CD8-positive, alpha-beta memory T cell (primary cell): ENCODE measurements around the gene TMEM217. TPM values are rescaled to one million over a fixed set of nuclear protein-coding genes. Genes with fewer than 3 reads are reported as not detected.
A peak's percentile ranks its signal among the peaks of the same experiment; 100 is the strongest.

Experiments used
- CTCF ChIA-PET: fragments of 350-600 bp; sonication (Branson Sonifier 250); formaldehyde crosslinking; loops from one replicate; lab custom pipeline; 2021; ENCODE audit warnings: antibody characterized with exemption; lab: Charles Lee
- POLR2A ChIA-PET: fragments of 350-600 bp; sonication (Branson Sonifier 250); formaldehyde crosslinking; loops from one replicate; lab custom pipeline; 2021; ENCODE audit warnings: antibody characterized with exemption; lab: Charles Lee
- DNase-seq, 5 donors: peaks; one replicate each; pipeline versions ENCODE4 v3.0.0 to v3.0.0-alpha.2; 2020 to 2022; ENCODE audit warnings: mixed read lengths in 1 of 5
- H3K27ac ChIP-seq: one replicate; pipeline ENCODE4 v1.7.0; 2013; ENCODE audit warnings: low read depth, mild to moderate bottlenecking, low read length, moderate library complexity
- H3K27me3 ChIP-seq: 2 replicates; pipeline ENCODE4 v1.7.0; 2013; ENCODE audit warnings: low read length, mild to moderate bottlenecking; ENCODE audit not compliant: insufficient read depth, poor library complexity, severe bottlenecking
- H3K36me3 ChIP-seq: 2 replicates; pipeline ENCODE4 v1.7.0; 2013; ENCODE audit warnings: mild to moderate bottlenecking, low read length, moderate library complexity; ENCODE audit not compliant: insufficient read depth
- H3K4me1 ChIP-seq: 2 replicates; pipeline ENCODE4 v1.7.0; 2013; ENCODE audit warnings: mild to moderate bottlenecking, low read length, moderate library complexity; ENCODE audit not compliant: insufficient read depth
- H3K4me3 ChIP-seq: 2 replicates; pipeline ENCODE4 v1.7.0; 2013; ENCODE audit warnings: mild to moderate bottlenecking, low read length
- H3K9me3 ChIP-seq: 2 replicates; pipeline ENCODE4 v1.7.0; 2013; ENCODE audit warnings: mild to moderate bottlenecking, low read length
- H3K27ac Mint-ChIP-seq, 8 donors: one replicate each; pipeline ENCODE4 v1.8.0; 2020 to 2021; ENCODE audit warnings: mixed read lengths in 8 of 8, mild to moderate bottlenecking in 6 of 8, inconsistent platforms in 3 of 8, moderate library complexity in 3 of 8
- H3K27me3 Mint-ChIP-seq, 2 donors: one replicate each; pipeline ENCODE4 v1.8.0; 2020 to 2021; ENCODE audit warnings: mixed read lengths in 2 of 2, mild to moderate bottlenecking in 1 of 2, moderate library complexity in 1 of 2
- H3K36me3 Mint-ChIP-seq, 3 donors: one replicate each; pipeline ENCODE4 v1.8.0; 2020 to 2021; ENCODE audit warnings: mixed read lengths in 3 of 3, inconsistent platforms in 1 of 3, mild to moderate bottlenecking in 1 of 3
- H3K4me1 Mint-ChIP-seq, 3 donors: one replicate each; pipeline ENCODE4 v1.8.0; 2020 to 2021; ENCODE audit warnings: mixed read lengths in 3 of 3, inconsistent platforms in 1 of 3, mild to moderate bottlenecking in 1 of 3
- H3K4me3 Mint-ChIP-seq, 7 donors: one replicate each; pipeline ENCODE4 v1.8.0; 2020 to 2021; ENCODE audit warnings: mixed read lengths in 7 of 7, mild to moderate bottlenecking in 6 of 7, moderate library complexity in 4 of 7, inconsistent platforms in 2 of 7
- H3K9me3 Mint-ChIP-seq, 5 donors: one replicate each; pipeline ENCODE4 v1.8.0; 2020 to 2022; ENCODE audit warnings: mixed read lengths in 5 of 5, mild to moderate bottlenecking in 3 of 5, moderate library complexity in 2 of 5, inconsistent platforms in 1 of 5
- polyA plus RNA-seq: library from polyadenylated mRNA; unstranded; fragments of 300-500 nt; fragmentation: Illumina TruSeq; gene quantifications from one replicate; pipeline ENCODE4 v1.2.3, GENCODE V29; 2021
- total RNA-seq, 2 experiments: library from RNA; stranded (reverse); gene quantifications; one replicate each; pipeline ENCODE4 v1.2.3, GENCODE V29; 2021

Gene TMEM217
- total and polyA plus RNA-seq, 3 experiments from 2014 or later = 0.44 to 6.6 (median 4.2) TPM

- Histone ChIP-seq H3K4me1 (peaks cover 62% of the 10 kb centered on the region), H3K36me3 (peaks cover 48% of the 10 kb centered on the region), H3K9me3 (no peaks in the 10 kb centered on the region), H3K27me3 (no peaks in the 10 kb centered on the region), H3K4me3 (peak overlapping the region; percentile 68), H3K27ac (peak overlapping the region; percentile 89)
- H3K4me1 Mint-ChIP-seq = peaks cover 65 to 71% (median 67%) of the 10 kb centered on the region in 3 donors
- CTCF ChIA-PET = interaction anchor here (1.6 to 16.9 kb wide), 5 partner anchors 8 to 152 kb away, joined by 3 to 461 read pairs (median 216); no protein-coding TSS in a partner anchor
- peak overlapping the region; percentile 82 to 98 (median 94) for H3K27ac Mint-ChIP-seq
- peak overlapping the region; percentile 90 to 99 (median 94) for H3K4me3 Mint-ChIP-seq
- H3K27me3 Mint-ChIP-seq = no peaks in the 10 kb centered on the region
- peaks cover 43 to 60% (median 51%) of the 10 kb centered on the region in 3 donors for H3K36me3 Mint-ChIP-seq
- peaks cover 0 to 2% (median 0%) of the 10 kb centered on the region in 5 donors for H3K9me3 Mint-ChIP-seq
- POLR2A ChIA-PET = interaction anchor here (0.8 to 1.4 kb wide), 3 partner anchors 11 to 146 kb away, joined by 4 to 6 read pairs (median 5); no protein-coding TSS in a partner anchor
- DNase-seq = no peak
Observed at GRCh38 chr6:37175332-37176267, 82.3 kb downstream of the TMEM217 start.

GRCh38 chr6:37174515-37175331 is 83.2 kb downstream of the TMEM217 start:
- DNase-seq = no peak
- Mint-ChIP-seq H3K4me3 (peak overlapping the region; percentile 90 to 99 (median 94)), H3K27me3 (no peaks in the 10 kb centered on the region), H3K27ac (peak overlapping the region; percentile 82 to 98 (median 94)), H3K9me3 (peaks cover 0 to 2% (median 0%) of the 10 kb centered on the region in 5 donors), H3K36me3 (peaks cover 43 to 60% (median 51%) of the 10 kb centered on the region in 3 donors), H3K4me1 (peaks cover 59 to 63% (median 60%) of the 10 kb centered on the region in 3 donors)
- Histone ChIP-seq H3K27ac (peak overlapping the region; percentile 89), H3K4me3 (peak overlapping the region; percentile 68), H3K36me3 (peaks cover 48% of the 10 kb centered on the region), H3K27me3 (no peaks in the 10 kb centered on the region), H3K4me1 (peaks cover 53% of the 10 kb centered on the region), H3K9me3 (no peaks in the 10 kb centered on the region)
- CTCF ChIA-PET = interaction anchor here (1.6 to 16.9 kb wide), 5 partner anchors 9 to 151 kb away, joined by 3 to 461 read pairs (median 216); no protein-coding TSS in a partner anchor
- POLR2A ChIA-PET = interaction anchor here (0.8 to 1.3 kb wide), 2 partner anchors 12 to 145 kb away, joined by 4 to 6 read pairs; no protein-coding TSS in a partner anchor

GRCh38 chr6:37174196-37174514 is 83.8 kb downstream of the TMEM217 start:
- Mint-ChIP-seq H3K27ac (peak overlapping the region; percentile 82 to 98 (median 93)), H3K36me3 (peaks cover 43 to 63% (median 51%) of the 10 kb centered on the region in 3 donors), H3K4me1 (peaks cover 60 to 65% (median 63%) of the 10 kb centered on the region in 3 donors), H3K27me3 (peaks cover 0 to 3% of the 10 kb centered on the region in 2 donors), H3K4me3 (peak overlapping the region; percentile 90 to 99 (median 94)), H3K9me3 (peaks cover 0 to 2% (median 0%) of the 10 kb centered on the region in 5 donors)
- Histone ChIP-seq H3K27ac (peak overlapping the region; percentile 89), H3K4me3 (peak overlapping the region; percentile 68), H3K9me3 (no peaks in the 10 kb centered on the region), H3K27me3 (no peaks in the 10 kb centered on the region), H3K4me1 (peaks cover 52% of the 10 kb centered on the region), H3K36me3 (peaks cover 48% of the 10 kb centered on the region)
- no peak for DNase-seq
- ChIA-PET POLR2A (interaction anchor here (1.0 to 3.8 kb wide), 4 partner anchors 8 to 299 kb away, joined by 4 to 38 read pairs (median 6); partner anchors contain the start of gene PPIL1), CTCF (interaction anchor here (2.7 to 16.9 kb wide), 5 partner anchors 13 to 150 kb away, joined by 11 to 461 read pairs (median 216); no protein-coding TSS in a partner anchor)

GRCh38 chr6:37173493-37174195 is 84.3 kb downstream of the TMEM217 start:
- Histone ChIP-seq H3K27ac (peak overlapping the region; percentile 89), H3K36me3 (peaks cover 48% of the 10 kb centered on the region), H3K4me3 (peak overlapping the region; percentile 68), H3K4me1 (peaks cover 57% of the 10 kb centered on the region), H3K27me3 (no peaks in the 10 kb centered on the region), H3K9me3 (no peaks in the 10 kb centered on the region)
- H3K4me3 Mint-ChIP-seq = peak overlapping the region; percentile 90 to 99 (median 94)
- DNase-seq = peak in 1 of 5 donors; percentile 50
- H3K27me3 Mint-ChIP-seq = peaks cover 0 to 3% of the 10 kb centered on the region in 2 donors
- peak overlapping the region; percentile 82 to 98 (median 93) for H3K27ac Mint-ChIP-seq
- peaks cover 65 to 70% (median 68%) of the 10 kb centered on the region in 3 donors for H3K4me1 Mint-ChIP-seq
- POLR2A ChIA-PET = interaction anchor here (1.0 to 3.8 kb wide), 6 partner anchors 9 to 299 kb away, joined by 3 to 38 read pairs (median 4); partner anchors contain the start of gene PPIL1
- peaks cover 43 to 63% (median 51%) of the 10 kb centered on the region in 3 donors for H3K36me3 Mint-ChIP-seq
- CTCF ChIA-PET = interaction anchor here (1.9 to 16.9 kb wide), 10 partner anchors 8 to 288 kb away, joined by 6 to 461 read pairs (median 22); partner anchors contain the start of genes C6orf89 and MTCH1
- peaks cover 0 to 2% (median 0%) of the 10 kb centered on the region in 5 donors for H3K9me3 Mint-ChIP-seq

GRCh38 chr6:37172912-37173492 is 84.9 kb downstream of the TMEM217 start:
- H3K4me1 Mint-ChIP-seq = peaks cover 68 to 73% (median 71%) of the 10 kb centered on the region in 3 donors
- H3K27ac Mint-ChIP-seq = peak overlapping the region; percentile 82 to 98 (median 93)
- ChIA-PET CTCF (interaction anchor here (0.8 to 16.9 kb wide), 21 partner anchors 9 to 287 kb away, joined by 3 to 461 read pairs (median 9); partner anchors contain the start of genes C6orf89 and MTCH1), POLR2A (interaction anchor here (0.6 to 4.6 kb wide), 11 partner anchors 9 to 298 kb away, joined by 3 to 40 read pairs (median 5); partner anchors contain the start of gene PPIL1)
- Histone ChIP-seq H3K36me3 (peaks cover 48% of the 10 kb centered on the region), H3K9me3 (no peaks in the 10 kb centered on the region), H3K4me1 (peaks cover 59% of the 10 kb centered on the region), H3K27me3 (no peaks in the 10 kb centered on the region), H3K27ac (peak overlapping the region; percentile 89), H3K4me3 (peak overlapping the region; percentile 68)
- H3K4me3 Mint-ChIP-seq = peak overlapping the region; percentile 90 to 99 (median 94)
- H3K27me3 Mint-ChIP-seq = peaks cover 0 to 3% of the 10 kb centered on the region in 2 donors
- H3K9me3 Mint-ChIP-seq = peaks cover 0 to 2% (median 0%) of the 10 kb centered on the region in 5 donors
- H3K36me3 Mint-ChIP-seq = peaks cover 43 to 63% (median 49%) of the 10 kb centered on the region in 3 donors
- DNase-seq = no peak

GRCh38 chr6:37171970-37172812 is 85.8 kb downstream of the TMEM217 start:
- peak overlapping the region; percentile 89 for H3K27ac ChIP-seq
- H3K4me3 ChIP-seq = peak overlapping the region; percentile 68
- peaks cover 0 to 2% (median 0%) of the 10 kb centered on the region in 5 donors for H3K9me3 Mint-ChIP-seq
- H3K4me3 Mint-ChIP-seq = peak overlapping the region; percentile 90 to 99 (median 94)
- H3K9me3 ChIP-seq = no peaks in the 10 kb centered on the region
- peaks cover 53% of the 10 kb centered on the region for H3K4me1 ChIP-seq
- peaks cover 0 to 3% of the 10 kb centered on the region in 2 donors for H3K27me3 Mint-ChIP-seq
- POLR2A ChIA-PET = interaction anchor here (0.6 to 4.6 kb wide), 13 partner anchors 11 to 298 kb away, joined by 3 to 40 read pairs (median 6); partner anchors contain the start of gene C6orf89
- CTCF ChIA-PET = interaction anchor here (0.7 to 16.9 kb wide), 28 partner anchors 10 to 288 kb away, joined by 3 to 461 read pairs (median 6); partner anchors contain the start of genes C6orf89 and MTCH1
- H3K36me3 ChIP-seq = peaks cover 48% of the 10 kb centered on the region
- H3K27me3 ChIP-seq = no peaks in the 10 kb centered on the region
- peaks cover 61 to 65% (median 64%) of the 10 kb centered on the region in 3 donors for H3K4me1 Mint-ChIP-seq
- peak; percentile 82 to 94 (median 91) for DNase-seq
- H3K36me3 Mint-ChIP-seq = peaks cover 43 to 63% (median 44%) of the 10 kb centered on the region in 3 donors
- H3K27ac Mint-ChIP-seq = peak overlapping the region; percentile 88 to 98 (median 94)
